ENCODE results near the gene MTMR2. TPM values are rescaled to one million over a fixed set of nuclear protein-coding genes. Genes with fewer than 3 reads are reported as not detected.

The MTMR2 gene
- total RNA-seq, 1 experiment from 2014 or later: 59.0 TPM

- no peak for TF ChIP-seq CTCF (conservative IDR thresholded peaks at IDR 0.05)
- no peaks in the 10 kb centered on the region for H3K36me3 Mint-ChIP-seq (ENCODE audit: insufficient read depth in 1 of 3, low read depth in 3 of 3)
These were observed 5.2 kb downstream of the MTMR2 start for GRCh38 chr11:95918720-95919119.

More at GRCh38 chr11:95918720-95919119, 5.2 kb downstream of the MTMR2 start:
- no peaks in the 10 kb centered on the region for H3K23me2 ChIP-seq (ENCODE audit: insufficient read length, low read depth, low read length, poor library complexity, severe bottlenecking)
- H2BK15ac ChIP-seq (ENCODE audit: low read depth, low read length): no peak overlapping the region
- H2BK12ac ChIP-seq (ENCODE audit: insufficient read length, low read depth, low read length): no peak overlapping the region
- no peaks in the 10 kb centered on the region for H3K9me3 ChIP-seq (ENCODE audit: control insufficient read depth, low read depth, low read length)
- H3K9me3 Mint-ChIP-seq: no peaks in the 10 kb centered on the region
- no peak overlapping the region for H4K8ac ChIP-seq (replicated peaks; ENCODE audit: insufficient read length, low read depth, low read length)
- no peak overlapping the region for H4K91ac ChIP-seq (ENCODE audit: insufficient read length, low read depth, low read length)
- no peak overlapping the region for H3K18ac ChIP-seq (ENCODE audit: insufficient read length, low read depth, low read length)
- no peak overlapping the region for H3K23ac ChIP-seq (ENCODE audit: insufficient read length, low read depth, low read length)
- H3K27me3 ChIP-seq (ENCODE audit: insufficient read depth, low read length): no peaks in the 10 kb centered on the region
- H3K4me3 Mint-ChIP-seq: no peak overlapping the region
- H3K27ac Mint-ChIP-seq: no peak overlapping the region
- H2AK5ac ChIP-seq (ENCODE audit: insufficient read length, low read length): no peak overlapping the region
- no peak overlapping the region for H3T11ph ChIP-seq (ENCODE audit: low read length)
- WGBS (ENCODE audit: extremely low coverage, insufficient read length, low lambda C conversion rate): no CpG with 5 or more reads among the region's 3 CpGs
- DNase-seq: no peak
- no peak overlapping the region for H3K56ac ChIP-seq (ENCODE audit: insufficient read length, low read depth, low read length)
- peaks cover 14% of the 10 kb centered on the region; the same call in 1 of the 2 replicates for H3K79me2 ChIP-seq (ENCODE audit: insufficient read depth, low read length)
- H3K27me3 Mint-ChIP-seq (ENCODE audit: low read depth): no peaks in the 10 kb centered on the region
- H2BK20ac ChIP-seq (ENCODE audit: low read depth, low read length, poor library complexity, severe bottlenecking): no peak overlapping the region
- no peaks in the 10 kb centered on the region for H4K20me1 ChIP-seq (ENCODE audit: control insufficient read depth, insufficient read depth, insufficient read length)
- H4K5ac ChIP-seq (ENCODE audit: insufficient read length, low read depth, low read length): no peak overlapping the region
- no peak overlapping the region for H3K4ac ChIP-seq (ENCODE audit: low read depth, low read length)
- H2AFZ ChIP-seq (ENCODE audit: low read length): no peak overlapping the region
- H3K4me1 Mint-ChIP-seq: peaks cover 19% of the 10 kb centered on the region in 2 experiments
- H3K9ac ChIP-seq (ENCODE audit: extremely low read depth, insufficient read length, low read length): no peak overlapping the region
- H3K4me1 ChIP-seq (ENCODE audit: insufficient read depth, low read length): peaks cover 3% of the 10 kb centered on the region; the same call in 1 of the 2 replicates
- peaks cover 10% of the 10 kb centered on the region for H3K79me1 ChIP-seq (ENCODE audit: insufficient read depth, low read depth, low read length, poor library complexity, severe bottlenecking)
- no peak overlapping the region for H3K4me2 ChIP-seq (ENCODE audit: insufficient read depth, insufficient read length, low read length)
- H2BK120ac ChIP-seq (ENCODE audit: low read depth, low read length, poor library complexity, severe bottlenecking): no peak overlapping the region
- H2BK5ac ChIP-seq (ENCODE audit: insufficient read length, low read length): no peak overlapping the region
- no peak overlapping the region for H3K14ac ChIP-seq (ENCODE audit: insufficient read depth, low read length)
- H3K27ac ChIP-seq (ENCODE audit: insufficient read length, low read depth, low read length): no peak overlapping the region

All from H9 (cell line).